ENCODE measurements around the gene NSUN4.
A peak's percentile ranks its signal among the peaks of the same experiment; 100 is the strongest.
"Not testable (repeated sequence)": the region's sequence is repeated elsewhere in the genome, so short reads cannot be mapped to it uniquely, and the experiment has no call there.

The NSUN4 gene

DNA sequence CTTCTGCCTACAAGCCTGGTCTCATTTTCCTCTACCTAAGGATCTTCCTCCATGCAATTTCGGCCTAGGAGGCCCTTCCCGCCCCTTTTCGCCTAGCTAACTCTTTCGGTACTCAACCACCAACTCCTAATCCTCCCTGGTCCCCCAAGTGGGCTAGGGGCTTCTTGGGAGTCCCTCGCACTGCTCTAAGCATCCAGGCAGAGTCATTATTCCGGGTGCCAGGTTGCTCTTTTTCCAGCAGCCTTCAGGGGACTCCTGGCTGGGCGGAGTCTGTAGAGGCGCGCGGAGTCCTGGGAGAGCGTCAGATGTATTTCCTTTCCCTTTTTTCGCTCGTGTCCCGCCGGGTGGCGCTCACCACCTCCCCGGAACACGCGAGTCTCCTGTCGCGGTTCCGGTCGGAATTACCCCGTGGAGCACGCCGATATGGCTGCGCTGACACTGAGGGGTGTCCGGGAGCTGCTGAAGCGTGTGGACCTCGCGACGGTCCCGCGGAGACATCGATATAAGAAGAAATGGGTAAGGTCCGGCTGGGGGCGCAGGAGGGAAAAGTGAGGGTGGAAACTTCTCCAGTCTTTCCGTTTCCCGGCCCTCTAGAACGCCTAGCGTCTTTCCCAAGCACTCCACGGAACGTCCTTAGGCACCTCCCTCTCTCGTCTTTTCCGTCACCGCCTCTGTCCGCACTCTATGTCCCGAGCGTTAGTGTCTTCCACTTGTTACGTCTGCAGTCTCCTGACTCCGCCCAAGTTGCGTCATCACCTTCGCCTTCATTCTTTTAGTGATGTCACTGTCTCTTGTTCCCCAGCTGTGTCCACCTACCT lies at the start of gene NSUN4:
NSUN4 (plus strand) TSS at position 404 of the 818 bp plus-strand sequence; CDS start at position 424, 20 bp downstream.
- peak; percentile 68 to 82 for DNase-seq

DNA sequence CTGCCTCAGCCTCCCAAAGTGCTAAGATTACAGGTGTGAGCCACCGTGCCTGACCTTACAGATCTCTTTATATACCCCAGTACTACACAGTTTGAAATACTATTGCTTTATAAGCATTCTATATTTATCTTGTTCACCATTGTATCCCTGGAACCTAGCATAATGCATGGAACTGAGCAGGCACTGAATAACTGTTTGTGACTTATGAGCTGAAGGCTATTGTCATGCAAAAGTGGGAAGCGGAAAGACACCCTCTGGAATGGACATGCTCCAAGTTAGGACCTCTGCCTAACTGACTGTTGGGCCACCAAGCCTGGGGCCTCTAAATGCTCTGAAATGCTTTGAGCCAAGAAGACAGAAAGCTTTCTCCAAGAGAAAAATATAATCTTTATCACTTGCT lies 45.3 kb upstream of the NSUN4 start:
- DNase-seq, result no peak

DNA sequence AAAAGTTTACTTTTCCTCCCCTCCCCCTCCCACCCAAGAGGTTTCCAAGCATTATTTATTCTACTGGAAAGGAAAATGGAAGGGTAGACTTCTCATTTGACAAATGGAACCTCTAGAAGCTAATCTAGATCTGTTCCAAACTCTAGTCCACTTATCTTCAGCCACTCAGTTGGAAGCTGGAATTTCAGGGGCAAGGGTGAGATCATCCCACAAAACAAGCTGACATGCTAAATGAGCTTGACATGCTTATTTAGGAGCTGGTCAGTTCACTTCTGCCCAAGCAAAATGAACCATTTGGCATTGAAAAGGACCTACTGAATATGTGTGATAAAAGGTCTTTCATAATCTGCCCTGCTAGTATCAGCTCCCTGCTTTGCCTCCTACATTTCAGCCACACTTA lies 42.2 kb upstream of the NSUN4 start:
- DNase-seq, result no peak

DNA sequence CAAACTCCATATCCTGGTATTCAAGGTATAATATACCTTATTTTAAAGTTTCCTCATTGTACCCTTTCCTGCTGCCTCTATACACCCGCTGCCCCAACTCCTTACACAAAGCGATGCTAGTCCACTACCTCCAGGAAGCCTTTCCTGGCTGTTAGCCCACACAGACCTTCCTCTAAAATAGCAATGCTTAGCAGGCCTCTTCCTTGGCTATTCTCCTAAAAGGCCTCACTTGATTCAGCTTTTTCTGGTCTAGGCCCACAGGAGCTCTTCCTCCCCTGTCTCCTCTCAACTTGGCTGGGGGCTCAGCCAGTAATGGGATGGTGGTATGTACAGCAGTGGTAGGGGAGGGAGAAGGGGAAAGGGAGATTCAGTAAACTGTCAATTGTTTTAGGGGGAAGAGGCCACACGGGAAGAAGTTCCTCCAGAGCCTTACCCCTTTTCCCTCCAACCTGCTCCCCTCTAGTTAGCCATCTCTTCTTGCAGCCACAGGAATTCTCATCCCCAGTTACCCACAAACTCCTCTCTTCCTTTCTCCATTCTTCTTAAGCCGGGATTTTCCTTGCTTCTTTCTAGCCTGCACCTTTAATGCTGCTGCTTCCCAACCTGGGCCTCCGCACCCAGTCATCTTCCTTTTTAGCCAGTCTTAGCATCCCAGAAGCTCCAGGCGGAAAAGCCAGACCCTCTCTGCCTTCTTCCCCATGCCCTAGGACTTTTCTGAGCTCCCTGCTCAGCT lies 39.8 kb upstream of the NSUN4 start:
- DNase-seq, result no peak

DNA sequence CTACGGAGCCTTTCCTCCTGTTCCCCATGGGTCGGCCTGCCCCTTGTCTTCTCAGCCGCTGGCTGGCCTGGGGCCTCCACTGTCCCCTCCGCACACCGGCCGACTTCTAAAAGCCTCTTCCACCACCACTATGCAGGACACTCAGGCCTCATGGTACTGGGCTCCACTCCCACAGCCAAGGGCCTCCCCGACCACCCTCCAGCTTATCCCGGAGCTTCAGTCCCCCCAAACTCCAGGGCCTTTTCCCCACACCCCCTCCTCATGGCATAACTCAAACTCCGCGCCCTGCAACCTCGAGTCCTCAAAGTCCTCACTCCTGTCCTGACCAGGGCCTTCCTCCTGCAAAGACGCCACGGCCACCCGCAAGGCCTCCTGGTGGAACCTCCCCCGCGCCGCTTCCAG lies 39.2 kb upstream of the NSUN4 start:
- DNase-seq, result no peak

DNA sequence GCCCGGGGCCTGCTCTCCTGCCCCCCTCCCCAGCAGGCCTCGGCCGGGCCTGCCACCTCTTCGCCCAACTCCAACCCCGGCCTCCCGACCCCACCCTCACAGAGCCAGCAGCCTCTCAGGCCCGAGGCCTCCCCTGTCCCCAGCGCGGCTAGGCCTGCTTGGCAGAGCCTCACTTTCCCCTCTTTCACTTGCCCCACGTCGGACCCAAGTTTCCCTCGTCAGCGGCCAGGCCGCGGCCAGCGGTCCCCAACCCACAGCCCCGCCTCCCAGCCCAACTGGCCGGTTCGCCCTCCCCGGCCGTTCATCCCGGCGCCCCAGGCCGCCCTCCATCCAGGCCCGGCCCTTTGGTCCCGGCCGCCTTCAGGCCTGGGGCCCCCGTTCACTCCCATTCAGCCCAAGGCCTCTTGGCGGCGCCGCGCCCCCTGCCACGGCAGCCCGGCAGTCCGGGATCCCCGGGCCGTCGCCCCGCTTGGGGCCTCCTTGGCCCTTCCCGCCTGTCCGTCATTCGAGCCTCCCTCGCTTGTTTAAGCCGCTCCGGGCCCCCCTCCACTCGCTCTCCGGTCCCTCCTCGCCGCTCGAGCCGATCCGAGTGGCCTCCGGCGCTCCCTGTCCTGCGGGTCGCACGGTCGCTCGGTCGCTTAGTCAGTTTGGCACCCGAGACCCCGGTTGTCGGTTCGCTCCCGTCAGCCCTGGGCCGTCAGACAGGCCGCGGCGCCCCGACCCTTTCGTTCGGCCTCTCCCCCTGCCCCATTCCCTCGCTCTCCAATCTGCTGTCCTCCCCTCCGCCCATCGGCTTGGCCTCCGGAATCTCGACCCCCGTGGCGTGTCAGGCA lies 38.6 kb upstream of the NSUN4 start:
- DNase-seq, result peak in 1 of 2 experiments; percentile 9

DNA sequence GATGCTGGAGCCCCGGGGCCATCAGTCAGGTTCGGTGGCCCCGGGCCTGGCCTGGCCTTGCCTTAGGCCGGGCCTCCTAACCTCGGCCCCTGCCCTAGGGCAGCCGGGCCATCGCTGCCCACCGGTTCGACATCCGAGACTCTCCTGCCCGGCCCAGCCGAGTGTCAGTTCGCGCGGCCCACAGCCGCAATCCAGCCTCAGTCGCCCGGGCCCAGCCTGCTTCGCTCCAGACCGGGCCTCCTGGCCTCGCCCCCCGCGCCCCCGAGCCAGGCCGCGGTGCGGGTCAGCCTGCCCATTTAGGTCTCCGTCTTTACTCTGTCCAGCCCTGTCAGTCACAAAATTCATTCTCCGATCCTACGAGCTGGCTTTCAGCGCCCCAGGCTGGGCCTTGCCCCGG lies 38.0 kb upstream of the NSUN4 start:
- no peak for DNase-seq

DNA sequence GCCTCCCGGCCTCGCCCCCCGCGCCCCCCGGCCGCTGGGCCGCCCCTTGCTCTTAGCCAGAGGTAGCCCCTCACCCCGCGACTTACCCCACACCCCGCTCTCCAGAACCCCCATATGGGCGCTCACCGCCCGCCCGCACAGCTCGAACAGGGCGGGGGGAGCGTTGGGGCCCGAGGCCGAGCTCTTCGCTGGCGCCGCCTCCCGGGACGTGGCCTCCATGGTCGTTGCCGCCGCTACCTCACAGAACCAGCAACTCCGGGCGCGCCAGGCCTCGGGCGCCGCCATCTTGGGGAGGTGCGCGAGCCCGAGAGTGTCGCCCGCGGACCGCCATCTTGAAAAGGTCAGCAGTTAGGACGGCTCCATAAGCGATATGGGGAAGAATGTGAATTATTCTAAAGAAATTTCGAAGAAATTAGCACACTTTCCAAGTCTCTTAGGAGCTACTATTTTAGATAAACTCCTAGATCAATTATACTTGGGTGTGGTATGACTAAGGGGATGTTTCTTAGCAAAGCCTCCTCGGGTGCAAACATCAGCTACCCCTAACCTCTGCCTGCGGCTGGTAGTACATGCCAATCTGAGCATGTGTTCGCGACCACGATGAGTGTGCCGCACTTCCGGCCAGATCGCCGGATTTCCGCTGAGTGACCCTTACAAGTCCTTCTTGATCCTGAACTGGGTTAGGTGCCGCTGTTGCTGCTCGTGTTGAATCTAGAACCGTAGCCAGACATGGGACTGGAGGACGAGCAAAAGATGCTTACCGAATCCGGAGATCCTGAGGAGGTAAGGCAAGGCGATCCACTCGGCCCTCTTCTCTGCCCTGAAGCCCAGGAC lies 37.4 kb upstream of the NSUN4 start, which contains the start of the genes LRRC41 and UQCRH:
LRRC41 (minus strand) TSS at position 579 of the 834 bp plus-strand sequence; CDS start at position 285, 294 bp downstream.
UQCRH (plus strand) TSS at position 661 of the 834 bp plus-strand sequence; CDS start at position 730, 69 bp downstream.
- peak; percentile 78 to 99 for DNase-seq

DNA sequence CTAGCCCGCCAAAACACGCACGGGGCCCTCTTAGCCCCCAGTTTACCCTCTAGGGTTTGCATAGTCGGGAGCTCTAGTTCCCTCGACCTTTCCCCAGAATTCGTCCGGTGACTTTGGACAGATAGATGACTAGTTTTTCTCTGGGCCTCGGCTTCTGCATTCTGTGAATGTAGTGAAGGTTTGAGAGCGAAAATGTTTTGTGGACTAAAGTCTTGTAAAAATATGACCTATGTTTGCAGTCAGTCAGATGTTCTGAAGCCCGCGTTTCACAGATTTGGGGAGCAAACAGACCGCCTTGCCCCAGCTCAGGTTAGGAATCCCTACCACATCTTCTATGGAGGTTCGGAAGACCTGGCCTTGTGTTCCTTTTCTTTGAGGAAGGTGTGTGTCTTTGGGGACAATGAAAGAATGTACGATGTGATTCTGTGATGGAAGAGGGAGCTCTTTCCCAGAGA lies 36.7 kb upstream of the NSUN4 start:
- DNase-seq, result no peak

DNA sequence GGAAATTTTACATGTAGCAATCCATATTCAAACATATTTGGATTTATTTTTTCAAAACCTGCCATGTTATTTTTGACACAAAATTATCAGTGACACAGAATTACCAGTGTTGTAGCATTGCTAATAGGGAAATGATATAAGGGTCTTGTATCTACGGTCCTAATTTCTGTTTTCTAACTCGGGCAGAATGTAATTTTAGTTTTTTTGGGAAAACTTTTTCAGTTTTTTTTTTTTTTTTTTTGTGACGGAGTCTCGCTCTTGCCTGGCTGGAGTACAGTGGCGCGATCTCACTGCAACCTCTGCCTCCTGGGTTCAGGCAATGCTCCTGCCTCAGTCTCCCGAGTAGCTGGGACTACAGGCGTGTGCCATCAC lies 34.5 kb upstream of the NSUN4 start:
- DNase-seq, result no peak

DNA sequence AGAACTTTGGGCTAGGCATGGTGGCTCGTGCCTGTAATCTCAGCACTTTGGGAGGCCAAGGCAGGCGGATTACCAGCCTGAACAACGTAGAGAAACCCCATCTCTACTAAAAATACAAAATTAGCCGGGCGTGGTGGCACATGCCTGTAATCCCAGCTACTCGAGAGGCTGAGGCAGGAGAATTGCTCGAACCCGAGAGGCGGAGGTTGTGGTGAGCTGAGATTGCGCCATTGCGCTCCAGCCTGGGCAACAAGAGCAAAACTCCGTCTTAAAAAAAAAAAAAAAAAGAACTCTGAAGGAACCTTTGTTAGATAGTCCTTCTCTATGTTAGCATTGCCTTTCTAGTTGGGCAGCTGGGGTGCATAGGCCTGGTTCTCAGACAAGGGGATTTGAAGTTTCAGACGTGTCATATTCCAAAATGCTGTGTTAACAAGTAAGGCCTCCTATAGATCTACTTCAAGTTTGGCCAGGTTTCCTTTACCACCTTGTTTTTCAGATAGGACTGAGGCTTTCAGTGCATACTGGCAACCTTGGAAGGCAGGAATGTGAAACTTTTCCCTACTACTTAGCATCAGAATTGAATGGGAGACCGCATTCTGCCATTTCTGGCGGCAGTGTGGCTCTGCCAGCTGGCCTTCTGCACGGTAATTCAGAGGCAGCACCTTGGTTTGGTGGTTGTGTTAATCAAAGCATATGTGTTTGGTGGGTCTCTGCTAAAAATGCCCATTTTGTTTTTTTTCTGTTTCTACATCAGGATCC lies 31.0 kb upstream of the NSUN4 start:
- DNase-seq, result no peak

DNA sequence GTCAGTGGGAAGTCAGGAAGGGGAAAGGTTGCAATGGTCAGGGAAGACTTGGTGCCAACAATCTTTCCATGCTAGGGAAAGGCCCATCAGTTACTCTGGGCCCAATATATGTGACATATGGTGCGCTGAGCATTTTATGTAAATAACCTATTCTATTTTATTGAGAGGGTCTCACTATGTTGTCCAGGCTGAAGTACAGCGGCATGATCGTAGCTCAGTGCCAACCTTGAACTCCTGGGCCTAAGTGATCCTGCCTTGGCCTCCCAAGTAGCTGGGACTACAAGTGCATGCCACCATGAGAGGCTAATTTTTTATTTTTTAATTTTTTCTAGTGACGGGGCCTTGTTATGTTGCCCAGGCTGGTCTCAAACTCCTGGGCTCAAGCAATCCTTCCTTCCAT lies 30.3 kb upstream of the NSUN4 start:
- no peak for DNase-seq

DNA sequence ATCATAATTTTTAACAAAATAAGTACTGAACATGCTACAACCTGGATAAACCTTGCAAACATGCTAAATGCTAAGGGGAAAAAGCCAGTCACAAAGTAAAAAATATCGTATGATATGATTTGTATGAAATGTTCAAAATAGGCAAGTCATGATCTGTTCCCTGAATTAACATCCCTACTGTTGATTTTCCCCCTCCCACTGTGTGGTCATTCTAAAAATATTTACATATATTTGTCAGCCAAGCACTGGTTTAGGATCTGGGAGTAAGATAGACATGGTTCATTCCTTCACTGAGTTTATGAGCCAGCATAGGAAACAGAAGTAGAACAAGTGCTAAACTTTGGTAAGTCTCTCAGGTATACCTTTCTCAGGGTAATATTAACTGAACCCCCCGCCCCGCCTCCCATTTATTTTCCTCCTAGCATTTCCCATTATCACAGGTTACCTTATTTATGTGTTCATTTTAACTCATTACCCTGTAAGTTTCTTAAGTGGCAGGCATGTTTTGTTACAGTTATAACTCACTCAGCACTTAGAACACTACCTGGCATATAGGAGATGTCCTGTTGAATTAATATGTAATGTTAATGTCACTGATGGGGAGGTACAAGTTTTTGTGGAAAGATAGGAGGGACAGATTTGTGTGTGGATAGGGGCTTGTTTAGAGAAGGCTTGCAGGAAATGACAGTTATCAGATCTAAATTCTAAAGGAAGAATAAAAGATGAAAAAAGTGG lies 24.8 kb upstream of the NSUN4 start:
- DNase-seq, result no peak

DNA sequence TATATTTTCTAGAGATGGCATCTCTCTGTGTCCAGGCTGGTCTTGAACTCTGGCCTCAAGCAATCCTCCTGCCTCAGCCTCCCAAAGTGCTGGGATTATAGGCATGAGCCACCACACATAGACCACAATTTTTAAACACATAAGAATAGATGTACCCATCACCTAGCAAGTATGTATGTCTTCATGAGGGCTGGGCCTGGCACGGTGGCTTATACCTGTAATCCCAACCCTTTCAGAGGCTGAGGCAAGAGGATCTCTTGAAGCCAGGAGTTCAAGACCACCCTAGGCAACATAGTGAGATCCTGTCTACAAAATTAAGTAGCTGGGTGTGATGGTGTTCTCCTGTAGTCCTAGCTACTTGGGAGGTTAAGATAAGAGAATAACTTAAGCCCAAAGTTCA lies 23.3 kb upstream of the NSUN4 start:
- no peak for DNase-seq

DNA sequence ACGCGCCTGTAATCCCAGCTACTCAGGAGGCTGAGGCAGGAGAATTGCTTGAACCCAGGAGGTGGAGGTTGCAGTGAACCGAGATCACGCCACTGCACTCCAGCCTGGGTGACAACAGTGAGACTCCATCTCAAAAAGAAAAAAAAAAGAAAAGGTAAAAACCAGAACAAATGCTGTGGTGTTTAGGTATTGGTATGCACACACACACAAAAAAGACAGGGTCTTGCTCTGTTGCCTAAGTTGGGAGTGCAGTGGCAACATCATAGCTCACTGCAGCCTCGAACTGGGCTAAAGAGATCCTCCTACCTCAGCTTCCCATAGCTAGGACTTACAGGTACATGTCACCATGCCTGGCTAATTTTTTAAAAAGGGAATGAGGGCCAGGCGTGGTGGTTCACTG lies 21.3 kb upstream of the NSUN4 start:
- DNase-seq, result not testable (repeated sequence)

DNA sequence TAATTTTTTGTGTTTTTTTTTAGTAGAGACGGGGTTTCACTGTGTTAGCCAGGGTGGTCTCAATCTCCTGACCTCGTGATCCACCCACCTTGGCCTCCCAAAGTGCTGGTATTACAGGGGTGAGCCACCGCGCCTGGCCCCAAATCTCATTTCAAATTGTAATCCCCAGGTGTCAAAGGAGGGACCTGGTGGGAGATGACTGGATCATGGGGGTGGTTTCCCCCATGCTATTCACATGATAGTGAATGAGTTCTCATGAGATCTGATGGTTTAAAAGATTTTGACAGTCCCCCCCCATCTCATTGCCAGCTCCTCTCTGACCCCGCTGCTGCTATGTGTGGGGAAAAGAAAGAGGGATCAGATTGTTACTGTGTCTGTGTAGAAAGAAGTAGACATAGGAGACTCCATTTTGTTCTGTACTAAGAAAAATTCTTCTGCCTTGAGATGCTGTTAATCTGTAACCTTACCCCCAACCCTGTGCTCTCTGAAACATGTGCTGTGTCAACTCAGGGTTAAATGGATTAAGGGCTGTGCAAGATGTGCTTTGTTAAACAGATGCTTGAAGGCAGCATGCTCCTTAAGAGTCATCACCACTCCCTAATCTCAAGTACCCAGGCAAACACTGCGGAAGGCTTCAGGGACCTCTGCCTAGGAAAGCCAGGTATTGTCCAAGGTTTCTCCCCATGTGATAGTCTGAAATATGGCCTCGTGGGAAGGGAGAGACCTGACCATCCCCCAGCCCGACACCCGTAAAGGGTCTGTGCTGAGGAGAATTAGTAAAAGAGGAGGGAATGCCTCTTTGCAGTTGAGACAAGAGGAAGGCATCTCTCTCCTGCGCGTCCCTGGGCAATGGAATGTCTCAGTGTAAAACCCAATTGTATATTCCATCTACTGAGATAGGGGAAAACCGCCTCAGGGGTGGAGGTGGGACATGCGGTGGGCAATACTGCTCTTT lies 20.4 kb upstream of the NSUN4 start:
- peak in 1 of 2 experiments; percentile 33 for DNase-seq

DNA sequence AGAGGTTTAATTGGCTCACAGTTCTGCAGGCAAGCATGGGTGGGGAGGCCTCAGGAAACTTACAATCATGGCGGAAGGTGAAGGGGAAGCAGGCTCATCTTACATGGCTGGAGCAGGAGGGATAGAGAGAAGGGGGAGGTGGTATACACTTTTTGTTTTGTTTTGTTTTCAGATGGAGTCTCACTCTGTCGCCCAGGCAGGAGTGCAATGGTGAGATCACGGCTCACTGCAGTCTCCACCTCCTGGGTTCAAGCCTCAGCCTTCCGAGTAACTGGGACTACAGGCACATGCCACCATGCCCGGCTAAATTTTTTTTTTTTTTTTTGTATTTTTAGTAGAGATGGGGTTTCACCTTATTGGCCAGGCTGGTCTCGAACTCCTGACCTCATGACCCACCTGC lies 18.4 kb upstream of the NSUN4 start:
- DNase-seq, result not testable (repeated sequence)

DNA sequence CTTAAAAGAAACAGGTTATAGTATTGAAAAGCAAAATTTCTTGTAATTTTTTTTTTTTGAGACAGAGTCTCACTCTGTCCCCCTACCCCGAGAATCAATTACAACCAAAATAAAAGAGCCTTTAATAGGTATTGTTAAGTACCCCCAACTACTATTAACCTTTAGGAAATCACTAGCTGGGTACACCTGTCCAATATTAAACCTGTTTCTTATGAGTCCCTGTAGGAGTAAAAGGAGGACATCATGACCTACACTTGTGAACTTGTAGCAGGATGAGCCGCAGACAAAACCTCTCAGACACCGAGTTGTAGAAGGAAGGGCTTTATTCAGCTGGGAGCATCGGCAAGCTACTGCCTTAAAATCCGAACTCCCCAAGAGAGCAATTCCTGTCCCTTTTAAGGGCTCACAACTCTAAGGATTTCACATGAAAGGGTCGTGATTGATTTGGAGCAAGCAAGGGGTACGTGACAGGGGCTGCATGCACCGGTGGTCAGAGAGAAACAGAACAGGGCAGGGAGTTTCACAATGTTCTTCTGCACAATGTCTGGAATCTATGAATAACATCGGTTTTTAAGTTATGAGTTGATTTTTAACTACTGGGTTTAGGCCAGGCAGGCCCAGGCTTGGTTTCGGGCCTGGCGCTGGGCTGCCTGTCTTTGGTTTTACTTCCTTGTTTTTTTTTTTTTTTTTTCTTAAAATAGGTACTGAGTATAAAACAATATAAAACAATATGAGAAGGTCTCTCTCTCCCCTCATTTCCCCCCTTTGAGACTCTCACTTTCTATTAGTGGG lies 15.1 kb upstream of the NSUN4 start:
- DNase-seq, result not testable (repeated sequence)

Data from NCI-H187 (cell line).